BE2C (cell line): Measurements from ENCODE around the gene KCNJ1.

ENCODE experiments used
- DNase-seq: peaks from one replicate; pipeline ENCODE4 v3.0.0-alpha.2; 2020
- H3K27me3 ChIP-seq: fragments of 250-450 bp; sonication (Bioruptor Pico); 2 replicates; pipeline ENCODE4 v1.5.1; 2020; ENCODE audit warnings: mild to moderate bottlenecking
- H3K36me3 ChIP-seq: fragments of 250-450 bp; sonication (Bioruptor Pico); 2 replicates; pipeline ENCODE4 v1.5.1; 2020; ENCODE audit warnings: mild to moderate bottlenecking
- H3K4me1 ChIP-seq: fragments of 250-450 bp; sonication (Bioruptor Pico); 2 replicates; pipeline ENCODE4 v1.5.1; 2020
- H3K4me3 ChIP-seq: 2 replicates; pipeline ENCODE4 v1.5.1; 2011; ENCODE audit warnings: low read depth, low read length
- H3K9me3 ChIP-seq: fragments of 250-450 bp; sonication (Bioruptor Pico); 2 replicates; pipeline ENCODE4 v1.5.1; 2020
- CTCF ChIP-seq: IDR thresholded peaks from 2 replicates; pipeline ENCODE4 v1.5.1; 2012; ENCODE audit warnings: mild to moderate bottlenecking, low read depth, low read length

KCNJ1 gene

GRCh38 chr11:128835741-128836430 is 31.2 kb downstream of the KCNJ1 start:
- H3K4me3 ChIP-seq: no peak overlapping the region
- no peaks in the 10 kb centered on the region for H3K36me3 ChIP-seq
- H3K9me3 ChIP-seq: no peaks in the 10 kb centered on the region
- H3K4me1 ChIP-seq: no peaks in the 10 kb centered on the region
- H3K27me3 ChIP-seq: peaks cover 20% of the 10 kb centered on the region
- no peak for DNase-seq
- no peak for TF ChIP-seq CTCF

- no peaks in the 10 kb centered on the region for H3K9me3 ChIP-seq
- H3K4me3 ChIP-seq: no peak overlapping the region
- TF ChIP-seq CTCF: no peak
- H3K27me3 ChIP-seq: peaks cover 20% of the 10 kb centered on the region
- no peaks in the 10 kb centered on the region for H3K4me1 ChIP-seq
- H3K36me3 ChIP-seq: no peaks in the 10 kb centered on the region
- no peak for DNase-seq
These were observed 32.9 kb downstream of the KCNJ1 start for GRCh38 chr11:128834157-128834556.

- no peaks in the 10 kb centered on the region for H3K36me3 ChIP-seq
- no peak overlapping the region for H3K4me3 ChIP-seq
- no peaks in the 10 kb centered on the region for H3K4me1 ChIP-seq
- H3K9me3 ChIP-seq: no peaks in the 10 kb centered on the region
- no peak for TF ChIP-seq CTCF
- H3K27me3 ChIP-seq: peaks cover 20% of the 10 kb centered on the region
- no peak for DNase-seq
These were observed 35.0 kb downstream of the KCNJ1 start for GRCh38 chr11:128832121-128832497.

- DNase-seq: peak; percentile 77
- Histone ChIP-seq H3K9me3 (no peaks in the 10 kb centered on the region), H3K36me3 (no peaks in the 10 kb centered on the region), H3K4me3 (no peak overlapping the region), H3K27me3 (peaks cover 20% of the 10 kb centered on the region), H3K4me1 (no peaks in the 10 kb centered on the region)
- TF ChIP-seq CTCF: peak; percentile 91
These were observed 35.6 kb downstream of the KCNJ1 start for GRCh38 chr11:128831174-128832120.

GRCh38 chr11:128830290-128831173 is 36.6 kb downstream of the KCNJ1 start:
- no peak for DNase-seq

More at GRCh38 chr11:128830290-128831173, 36.6 kb downstream of the KCNJ1 start:
- TF ChIP-seq CTCF: no peak
- Histone ChIP-seq H3K36me3 (no peaks in the 10 kb centered on the region), H3K9me3 (no peaks in the 10 kb centered on the region), H3K4me1 (no peaks in the 10 kb centered on the region), H3K27me3 (peaks cover 20% of the 10 kb centered on the region), H3K4me3 (no peak overlapping the region)
